ENCODE measurements around the gene HOXC6. TPM values are rescaled to one million over a fixed set of nuclear protein-coding genes. Genes with fewer than 3 reads are reported as not detected.

Gene HOXC6
- total and polyA plus RNA-seq, 7 donors, result not detected

DNA sequence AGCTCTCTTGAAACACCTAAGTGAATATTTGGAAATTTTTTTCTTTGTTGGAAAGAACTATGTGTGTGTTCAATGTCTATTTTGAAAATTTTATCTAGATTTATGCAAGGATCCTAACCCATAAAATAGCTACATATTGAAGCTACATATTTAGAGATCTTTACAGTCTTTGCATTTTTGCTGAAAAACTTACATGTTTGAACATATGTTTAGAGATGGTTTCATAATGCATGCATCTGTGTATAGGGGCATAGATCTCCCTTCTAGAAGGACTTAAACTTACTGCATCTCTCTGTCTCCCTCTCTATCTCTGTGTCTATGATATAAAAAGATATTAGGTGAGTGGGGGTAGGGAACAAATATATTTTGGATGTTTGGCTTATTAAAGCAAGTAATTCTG lies 17.2 kb downstream of the HOXC6 start:
- Histone ChIP-seq H3K9me3 (no peaks in the 10 kb centered on the region), H3K4me1 (peaks cover 0 to 12% (median 10%) of the 10 kb centered on the region in 4 donors), H3K4me3 (no peak overlapping the region), H3K36me3 (no peaks in the 10 kb centered on the region), H3K27me3 (peaks cover 57 to 99% (median 98%) of the 10 kb centered on the region in 3 donors), H3K27ac (no peak overlapping the region)
- no peak for DNase-seq
- intact Hi-C loops (cut with DNase I), result loop anchor here (1.0 kb wide), 1 partner anchor 16 kb away; no protein-coding TSS in a partner anchor
- TF ChIP-seq POLR2AphosphoS5 (IDR thresholded peaks at IDR 0.05) (no peak), POLR2A (IDR thresholded peaks at IDR 0.05) (no peak), EP300 (IDR thresholded peaks at IDR 0.05) (no peak)
- TF ChIP-seq, protein P1, sequence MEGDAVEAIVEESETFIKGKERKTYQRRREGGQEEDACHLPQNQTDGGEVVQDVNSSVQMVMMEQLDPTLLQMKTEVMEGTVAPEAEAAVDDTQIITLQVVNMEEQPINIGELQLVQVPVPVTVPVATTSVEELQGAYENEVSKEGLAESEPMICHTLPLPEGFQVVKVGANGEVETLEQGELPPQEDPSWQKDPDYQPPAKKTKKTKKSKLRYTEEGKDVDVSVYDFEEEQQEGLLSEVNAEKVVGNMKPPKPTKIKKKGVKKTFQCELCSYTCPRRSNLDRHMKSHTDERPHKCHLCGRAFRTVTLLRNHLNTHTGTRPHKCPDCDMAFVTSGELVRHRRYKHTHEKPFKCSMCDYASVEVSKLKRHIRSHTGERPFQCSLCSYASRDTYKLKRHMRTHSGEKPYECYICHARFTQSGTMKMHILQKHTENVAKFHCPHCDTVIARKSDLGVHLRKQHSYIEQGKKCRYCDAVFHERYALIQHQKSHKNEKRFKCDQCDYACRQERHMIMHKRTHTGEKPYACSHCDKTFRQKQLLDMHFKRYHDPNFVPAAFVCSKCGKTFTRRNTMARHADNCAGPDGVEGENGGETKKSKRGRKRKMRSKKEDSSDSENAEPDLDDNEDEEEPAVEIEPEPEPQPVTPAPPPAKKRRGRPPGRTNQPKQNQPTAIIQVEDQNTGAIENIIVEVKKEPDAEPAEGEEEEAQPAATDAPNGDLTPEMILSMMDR (IDR thresholded peaks at IDR 0.05), result no peak

DNA sequence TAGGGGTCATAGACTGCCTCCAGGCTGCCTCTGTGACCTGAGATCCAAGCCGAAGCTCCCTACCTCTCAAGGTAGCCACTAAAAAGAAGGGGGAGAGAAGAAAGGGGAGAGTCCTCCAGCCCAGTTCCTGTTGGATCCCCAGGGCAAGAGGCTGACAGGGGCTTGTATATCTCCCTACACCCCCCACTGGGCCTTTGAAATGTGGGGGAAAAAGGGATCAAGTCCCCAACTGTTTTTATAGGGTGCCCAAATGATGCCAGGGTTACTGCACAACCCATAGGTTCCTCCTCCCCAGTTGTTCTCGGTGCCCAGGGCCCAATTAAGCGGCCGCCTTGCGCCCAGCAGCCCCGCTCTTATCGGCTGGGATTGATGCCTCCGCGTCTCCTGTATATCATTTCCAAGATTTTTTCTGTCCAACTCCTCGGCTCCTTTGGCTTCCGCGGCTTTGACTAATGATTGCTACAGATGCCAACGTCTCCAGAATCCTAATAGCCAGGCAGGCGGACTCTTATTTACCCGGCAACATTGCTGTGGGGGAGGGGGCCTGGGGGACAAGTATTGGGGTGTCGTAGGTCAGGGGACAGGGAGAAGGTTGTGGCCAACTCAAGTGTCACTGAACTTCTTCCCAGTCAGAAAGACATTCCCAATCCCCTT lies 17.8 kb downstream of the HOXC6 start:
- no peak overlapping the region for H3K4me3 ChIP-seq
- H3K4me1 ChIP-seq, result peaks cover 0 to 13% (median 11%) of the 10 kb centered on the region in 4 donors
- H3K27ac ChIP-seq, result no peak overlapping the region
- intact Hi-C loops (cut with DNase I), result loop anchor here (1.0 kb wide), 1 partner anchor 15 kb away; no protein-coding TSS in a partner anchor
- no peaks in the 10 kb centered on the region for H3K9me3 ChIP-seq
- H3K27me3 ChIP-seq, result peaks cover 62 to 100% (median 98%) of the 10 kb centered on the region in 3 donors
- WGBS, 2 donors, result 32 to 36% methylated on average over 16 of the region's 16 CpGs
- TF ChIP-seq, protein P1 (IDR thresholded peaks at IDR 0.05), result no peak
- TF ChIP-seq POLR2AphosphoS5 (IDR thresholded peaks at IDR 0.05) (no peak), EP300 (IDR thresholded peaks at IDR 0.05) (no peak), POLR2A (IDR thresholded peaks at IDR 0.05) (no peak)
- H3K36me3 ChIP-seq, result no peaks in the 10 kb centered on the region
- DNase-seq, result no peak

DNA sequence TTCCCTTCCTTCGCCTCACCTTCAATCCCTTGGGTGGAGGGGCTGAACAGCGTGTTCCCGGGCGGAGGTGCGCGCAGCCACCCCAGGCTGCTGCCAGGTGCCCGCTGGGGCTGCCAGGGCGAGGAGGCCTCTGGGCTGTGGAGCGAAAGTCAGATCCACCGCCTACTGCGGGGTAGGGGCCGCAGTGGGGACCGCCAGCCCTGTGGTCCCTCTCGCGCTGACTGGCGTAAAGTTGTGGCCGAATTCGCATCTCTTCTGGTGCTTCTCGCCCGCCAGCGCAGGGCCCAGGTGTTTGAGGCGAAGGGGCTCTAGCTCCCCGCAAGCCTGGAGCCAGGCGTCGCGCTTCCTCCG lies 18.5 kb downstream of the HOXC6 start:
- Histone ChIP-seq H3K4me3 (peak overlapping the region in 3 of 4 donors; percentile 1 to 26 (median 24)), H3K27ac (no peak overlapping the region), H3K9me3 (no peaks in the 10 kb centered on the region), H3K27me3 (peaks cover 68 to 100% (median 98%) of the 10 kb centered on the region in 3 donors), H3K36me3 (no peaks in the 10 kb centered on the region), H3K4me1 (peaks cover 0 to 21% (median 17%) of the 10 kb centered on the region in 4 donors)
- TF ChIP-seq, protein P1 (IDR thresholded peaks at IDR 0.05), result no peak
- TF ChIP-seq POLR2AphosphoS5 (IDR thresholded peaks at IDR 0.05), result no peak
- TF ChIP-seq POLR2A (IDR thresholded peaks at IDR 0.05), result no peak
- TF ChIP-seq EP300 (IDR thresholded peaks at IDR 0.05), result no peak
- intact Hi-C loops (cut with DNase I), result no loop called here
- no peak for DNase-seq
- WGBS, 2 donors, result 13 to 34% methylated on average over 27 of the region's 27 CpGs

DNA sequence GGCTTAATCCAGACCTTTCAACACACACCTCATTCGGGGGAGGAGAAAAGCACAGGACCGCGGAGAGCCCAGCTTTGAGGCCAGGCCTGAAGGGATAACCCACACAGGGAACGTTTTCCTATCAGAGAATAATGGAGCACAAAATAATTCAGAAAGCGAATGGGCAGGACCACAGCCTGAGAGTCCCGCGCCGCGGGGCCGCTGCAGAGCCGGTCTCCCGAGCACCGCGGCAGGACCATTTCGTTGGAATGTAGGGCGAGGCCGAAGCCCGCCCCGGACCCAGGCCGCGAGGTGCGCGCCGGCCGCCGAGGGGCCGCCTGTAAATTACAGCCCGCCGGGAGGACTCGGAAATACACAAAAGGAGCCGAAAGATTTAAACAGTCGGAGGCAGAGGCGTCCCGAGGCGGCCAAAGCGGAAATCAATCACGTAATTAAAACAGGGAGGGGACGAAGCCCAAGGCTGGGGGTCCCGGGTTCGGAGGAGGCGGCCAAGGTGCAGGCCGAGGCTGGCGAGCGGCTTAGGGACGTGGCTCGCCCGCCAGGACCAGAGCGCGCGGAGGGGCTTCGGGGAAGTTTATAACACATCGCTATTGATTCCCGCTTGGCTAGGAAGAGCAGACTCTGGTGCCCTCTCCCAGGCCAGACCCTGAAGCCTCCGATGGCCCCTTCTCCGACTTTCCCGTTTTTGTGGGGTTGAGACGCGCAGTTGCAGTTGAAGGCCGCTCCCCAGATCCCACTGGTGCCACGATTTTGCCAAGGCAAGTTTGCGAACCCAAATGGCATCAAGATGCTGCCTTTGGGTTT lies 19.1 kb downstream of the HOXC6 start:
- Histone ChIP-seq H3K36me3 (no peaks in the 10 kb centered on the region), H3K27me3 (peaks cover 65 to 100% (median 93%) of the 10 kb centered on the region in 3 donors), H3K4me3 (peak overlapping the region; percentile 1 to 26 (median 15)), H3K4me1 (peaks cover 0 to 26% (median 22%) of the 10 kb centered on the region in 4 donors), H3K9me3 (no peaks in the 10 kb centered on the region), H3K27ac (no peak overlapping the region)
- DNase-seq, result no peak
- 8 to 19% methylated on average over 61 of the region's 61 CpGs for WGBS, 2 donors
- intact Hi-C loops (cut with DNase I), result no loop called here
- TF ChIP-seq, protein P1 (IDR thresholded peaks at IDR 0.05), result no peak
- peak in 1 of 4 donors; percentile 9 for TF ChIP-seq POLR2AphosphoS5 (IDR thresholded peaks at IDR 0.05)
